Adipose tissue (tissue), 3 donors: ENCODE measurements around the gene EED. TPM values are rescaled to one million over a fixed set of nuclear protein-coding genes. Genes with fewer than 3 reads are reported as not detected.

Source experiments
- polyA plus RNA-seq, 3 donors: library from polyadenylated mRNA; stranded (reverse); fragments of 200-250 nt; gene quantifications; one replicate each; pipeline ENCODE4 v1.2.3, GENCODE V29; 2013
- donor health status: healthy with polysubstance abuse.
- donor health status: Bipolar disorder and iron deficiency.
- donor health status: healthy.

The EED gene
- polyA plus RNA-seq, 3 donors = 6.3 to 15.6 (median 9.5) TPM

Other genes with a start within 250 kb of the EED start
- 100 to 1,000 TPM in 2 of 3 donors, 10 to 100 TPM in 1; 36.9 to 167 (median 113) TPM for gene PICALM, start 175.7 kb upstream of the EED start, polyA plus RNA-seq
- gene HIKESHI, start 57.5 kb downstream of the EED start, polyA plus RNA-seq = 10 to 100 TPM; 22.3 to 54.4 (median 40.2) TPM
- gene CCDC81, start 130.1 kb downstream of the EED start, polyA plus RNA-seq = under 1 TPM; 0.12 to 0.52 (median 0.34) TPM